Middle frontal gyrus (tissue), 1 donor: ENCODE measurements around the gene NOS1AP.

Experiments
- DNase-seq: peaks from one replicate; pipeline ENCODE4 v3.0.0-alpha.2; 2015; ENCODE audit warnings: low spot score; ENCODE audit errors: extremely low spot score

Gene NOS1AP

DNA sequence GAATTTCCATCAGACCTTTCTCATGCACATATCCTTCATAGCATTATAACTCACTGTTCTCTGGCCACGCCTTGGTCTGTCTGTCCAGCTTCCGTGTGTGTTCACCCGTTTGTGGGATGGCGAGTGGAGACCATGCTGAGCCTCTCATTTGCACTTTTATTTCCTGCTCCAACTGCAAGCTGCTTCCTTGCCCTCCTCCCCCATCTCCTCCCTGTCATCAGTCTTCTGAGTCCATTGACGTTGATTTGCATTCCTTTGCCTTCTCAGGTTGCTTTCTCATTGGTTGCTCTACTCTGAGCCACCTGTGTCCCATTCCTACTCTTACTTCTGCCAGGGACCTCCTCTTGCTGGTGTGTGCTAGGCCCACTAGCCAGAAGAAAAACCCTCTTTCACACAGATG is 146.4 kb downstream of the NOS1AP start:
- DNase-seq: no peak

DNA sequence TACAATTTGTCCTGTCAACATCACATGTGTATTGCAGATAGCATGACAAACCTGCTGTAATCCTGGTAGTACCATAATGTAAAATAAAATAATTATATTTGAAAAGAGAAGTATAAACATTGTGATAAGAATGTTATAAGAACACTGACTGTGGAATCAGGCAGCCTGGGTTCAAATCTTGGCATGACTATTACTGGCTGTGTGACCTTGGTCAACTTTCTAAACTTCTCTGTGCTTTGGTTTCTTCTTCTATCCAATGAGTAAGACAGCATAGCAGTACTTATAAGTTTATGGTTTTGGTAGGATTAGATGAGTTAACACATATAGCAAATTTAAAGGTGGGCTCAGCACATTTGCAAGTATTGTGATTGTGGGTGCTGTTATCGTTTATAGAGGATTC is 147.1 kb downstream of the NOS1AP start:
- DNase-seq: no peak

DNA sequence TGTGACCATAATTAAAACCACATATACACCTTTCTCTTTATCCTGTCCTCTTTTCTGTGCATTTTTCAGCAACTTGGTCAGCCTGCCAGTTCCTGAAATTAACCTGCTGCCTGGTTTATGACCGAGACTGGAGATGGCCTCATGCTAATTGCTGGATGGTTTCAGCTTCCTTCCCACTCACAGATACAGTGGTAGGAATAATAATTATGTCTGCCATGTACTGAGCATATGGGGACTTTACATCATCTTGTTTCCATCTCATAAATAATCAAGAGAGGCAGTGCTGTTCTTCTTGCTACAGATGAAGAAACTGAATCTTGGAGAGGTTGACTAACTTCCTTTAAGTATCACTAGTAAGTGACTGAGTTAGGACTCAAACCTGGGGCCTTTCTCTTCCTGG is 148.2 kb downstream of the NOS1AP start:
- DNase-seq: no peak

DNA sequence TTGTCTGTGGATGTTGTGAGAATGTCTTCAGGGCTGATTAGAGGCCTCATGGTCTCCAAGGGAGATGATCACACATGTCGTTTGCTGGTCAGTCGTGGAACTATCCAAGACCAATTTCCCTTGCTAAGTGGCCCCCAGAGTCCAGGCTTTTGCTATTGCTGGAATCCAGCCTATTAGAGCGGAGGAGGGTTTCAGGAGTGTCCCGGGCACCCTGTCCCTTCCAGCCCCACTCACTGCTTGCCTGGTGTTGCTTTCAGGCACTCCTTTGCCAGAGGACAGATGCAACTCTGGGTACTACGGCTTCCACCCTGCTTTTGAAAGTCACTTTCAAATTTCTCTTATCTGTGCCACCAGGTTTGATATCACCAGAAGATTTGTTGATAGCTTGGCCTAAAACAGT is 149.1 kb downstream of the NOS1AP start:
- no peak for DNase-seq

DNA sequence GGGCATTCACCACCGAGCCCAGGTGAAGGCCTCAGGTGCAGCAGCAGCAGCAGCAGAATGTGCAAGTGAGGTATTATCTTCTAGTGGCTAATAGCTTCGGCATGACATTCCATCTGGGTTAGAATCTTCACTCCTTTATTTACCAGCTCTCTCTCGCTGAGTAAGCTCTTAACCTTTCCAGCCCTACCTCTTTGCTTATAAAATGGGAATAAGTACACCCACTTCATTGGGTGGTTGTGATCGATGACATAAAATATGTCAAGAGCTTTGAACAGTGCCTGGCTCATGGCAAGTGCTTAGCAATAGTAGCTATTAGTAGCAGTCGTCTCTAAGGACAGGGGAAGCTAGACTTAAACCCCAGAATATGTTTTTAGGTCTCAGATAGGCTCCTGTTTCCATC is 149.5 kb downstream of the NOS1AP start:
- DNase-seq: no peak

DNA sequence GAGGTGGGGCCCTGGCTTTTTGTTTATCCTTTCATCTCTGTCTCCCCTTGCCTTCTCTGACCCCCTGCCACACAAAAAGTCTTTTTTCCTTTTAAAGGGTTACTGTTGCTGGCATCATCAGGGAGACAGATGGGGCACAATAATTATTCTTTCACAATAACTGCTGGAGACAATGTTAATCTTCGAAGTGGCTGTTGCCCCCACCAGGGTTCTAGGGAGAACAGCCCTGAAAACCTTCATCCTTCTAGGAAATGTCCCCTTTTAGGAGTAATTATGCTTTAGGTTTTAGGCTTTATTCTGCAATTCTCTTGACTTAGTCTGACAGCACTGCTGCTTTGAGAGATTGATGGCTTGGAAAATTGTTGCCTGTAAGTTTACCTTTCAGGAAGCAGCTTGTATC is 150.0 kb downstream of the NOS1AP start:
- DNase-seq: no peak

DNA sequence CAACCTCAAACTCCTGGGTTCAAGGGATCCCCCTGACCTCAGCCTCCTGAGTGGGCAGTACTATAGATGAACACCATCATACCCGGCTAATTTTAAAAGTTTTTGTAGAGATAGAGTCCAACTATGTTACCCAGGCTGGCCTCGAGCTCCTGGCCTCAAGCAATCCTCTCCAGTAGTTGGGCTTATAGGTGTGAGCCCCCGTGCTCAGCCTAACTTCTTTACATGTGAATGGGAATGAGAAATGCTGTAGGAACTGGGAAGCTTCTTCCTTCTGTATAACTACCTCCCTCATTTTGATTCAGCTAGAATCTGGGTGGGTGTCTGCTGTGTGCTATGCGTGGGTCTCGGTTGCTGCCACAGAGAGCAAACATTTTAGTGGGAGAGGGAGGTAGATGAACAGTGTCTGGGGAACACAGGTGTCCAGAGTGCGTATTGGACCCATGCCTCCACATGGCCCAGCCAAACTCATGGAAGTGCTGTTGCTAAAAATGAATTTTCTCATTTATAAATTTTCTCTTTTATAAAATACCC is 150.6 kb downstream of the NOS1AP start:
- no peak for DNase-seq

DNA sequence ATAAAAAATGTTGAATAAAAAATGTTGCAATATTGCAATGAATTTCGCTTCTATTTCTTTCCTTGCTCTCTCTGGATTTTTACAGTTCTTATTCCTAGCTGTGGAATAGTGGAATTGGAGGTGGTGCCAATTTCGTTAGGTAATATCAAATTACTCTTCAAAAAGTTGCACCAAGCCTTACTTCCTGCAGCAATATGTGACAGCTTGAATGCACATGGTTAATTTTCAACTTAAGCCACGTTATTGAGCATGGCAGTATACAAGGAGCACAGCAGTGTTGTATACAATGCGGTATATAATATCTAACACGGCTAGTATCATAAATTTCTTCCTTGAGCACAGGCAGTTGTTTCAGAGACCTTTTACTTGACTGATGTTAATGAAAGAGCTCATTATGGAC is 152.5 kb downstream of the NOS1AP start:
- no peak for DNase-seq

DNA sequence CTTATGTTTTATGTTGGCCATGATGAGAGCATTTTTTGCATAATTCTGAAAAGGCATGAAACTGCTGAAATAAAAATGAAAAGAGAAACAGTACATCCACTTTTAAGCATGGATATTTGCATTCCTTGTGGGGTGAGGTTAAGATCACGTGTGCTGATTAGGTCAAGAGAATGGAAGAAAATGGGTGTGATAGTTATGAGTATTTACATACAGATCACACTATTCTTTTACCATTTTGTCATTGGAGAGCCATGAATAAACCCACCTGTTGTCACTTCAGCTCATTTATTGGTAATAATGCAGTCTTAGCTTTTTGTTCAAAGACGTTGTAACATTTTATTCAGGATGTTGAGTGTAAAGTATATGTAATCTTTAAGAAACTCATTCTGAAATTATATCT is 153.2 kb downstream of the NOS1AP start:
- DNase-seq: no peak

DNA sequence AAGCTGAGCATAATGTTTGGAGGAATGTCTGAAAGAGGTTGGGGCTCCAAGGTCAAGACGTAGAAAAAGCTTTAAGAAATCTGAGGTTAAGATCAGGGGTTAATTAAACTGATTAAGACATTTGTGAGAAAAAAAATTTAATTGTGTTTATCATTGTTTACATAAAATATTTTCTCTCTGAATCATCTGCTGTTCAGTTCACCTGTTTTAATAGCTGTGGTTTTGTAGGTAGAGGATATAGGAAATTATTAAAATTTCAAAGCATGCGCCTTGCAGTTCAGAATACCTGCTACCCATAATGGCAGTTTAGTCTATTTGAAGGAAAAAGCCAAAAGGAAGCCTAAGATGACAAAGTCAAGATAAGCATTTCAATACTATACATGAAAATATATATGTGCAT is 154.0 kb downstream of the NOS1AP start:
- no peak for DNase-seq

DNA sequence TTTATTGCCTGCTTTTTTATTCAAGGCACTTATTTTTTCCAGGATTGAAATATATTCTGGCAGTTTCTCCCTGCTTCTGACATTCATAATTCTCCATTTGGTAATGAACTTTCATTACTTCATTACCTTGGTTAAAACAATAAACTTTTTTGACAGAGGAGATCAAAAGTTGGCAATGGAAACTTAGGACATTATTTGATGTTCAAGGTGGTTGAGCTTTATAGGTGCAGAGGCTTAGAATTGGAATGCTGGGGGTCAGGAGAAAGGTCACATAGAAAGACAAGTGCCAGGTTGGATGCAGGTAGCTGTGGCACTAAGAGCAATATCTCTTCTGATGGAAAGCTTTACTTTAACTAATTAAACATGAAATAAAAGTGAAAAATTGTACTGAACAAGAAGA is 154.8 kb downstream of the NOS1AP start:
- DNase-seq: no peak

DNA sequence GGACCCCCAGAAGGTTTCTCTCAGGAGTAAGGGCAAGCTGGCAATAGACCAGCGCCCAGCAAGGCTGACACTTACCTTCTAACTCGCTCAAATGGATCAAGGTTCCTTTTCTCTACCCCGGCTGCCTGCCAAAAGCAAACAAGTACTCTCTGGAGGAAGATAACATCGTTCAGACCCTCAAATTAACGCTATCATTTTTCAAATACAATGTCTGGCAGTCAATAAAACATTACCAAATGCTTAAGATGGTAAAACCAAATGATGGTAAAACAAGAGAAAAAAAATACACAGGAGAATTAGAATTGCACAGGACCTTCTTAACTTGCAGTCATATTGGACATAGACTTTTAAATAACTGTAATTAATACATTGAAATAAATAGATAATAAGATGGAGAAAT is 159.1 kb downstream of the NOS1AP start:
- no peak for DNase-seq

DNA sequence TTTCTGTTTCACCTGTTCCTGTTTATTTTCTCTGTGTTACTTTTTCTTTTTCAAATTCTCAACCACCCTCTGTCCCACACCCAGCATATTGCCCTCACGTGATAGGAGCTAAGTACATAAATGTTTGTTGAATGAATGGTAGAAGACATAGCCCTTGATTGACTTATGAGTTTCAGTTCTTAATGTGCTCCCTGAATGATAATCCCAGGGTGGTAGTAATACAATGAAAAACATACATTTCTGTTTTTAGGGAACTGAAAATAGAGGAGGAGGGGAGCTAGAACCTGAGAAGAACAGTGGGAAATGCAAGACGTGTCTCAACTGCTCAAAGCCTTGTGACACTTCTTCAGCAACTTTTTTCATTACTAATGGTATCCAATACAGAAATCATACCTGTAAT is 160.1 kb downstream of the NOS1AP start:
- DNase-seq: no peak

DNA sequence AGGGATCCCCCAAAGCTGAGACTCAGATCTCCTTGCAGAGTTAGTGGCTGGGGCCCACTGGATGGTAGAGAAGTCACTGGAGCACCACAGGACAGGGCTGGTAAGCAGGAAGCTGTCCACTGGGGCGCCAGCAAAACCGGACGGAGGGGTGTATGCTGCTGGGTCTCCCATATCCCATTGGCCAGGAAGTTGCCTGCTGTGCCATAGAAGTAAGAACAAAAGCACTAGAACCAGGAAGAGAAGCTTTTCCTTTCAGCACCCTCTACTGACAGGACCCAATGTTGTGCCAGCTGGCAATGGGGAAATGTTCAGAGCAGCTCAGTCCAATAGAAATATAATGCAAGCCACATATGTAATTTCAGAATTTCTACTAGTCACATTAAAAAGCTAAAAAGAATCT is 160.6 kb downstream of the NOS1AP start:
- DNase-seq: no peak

DNA sequence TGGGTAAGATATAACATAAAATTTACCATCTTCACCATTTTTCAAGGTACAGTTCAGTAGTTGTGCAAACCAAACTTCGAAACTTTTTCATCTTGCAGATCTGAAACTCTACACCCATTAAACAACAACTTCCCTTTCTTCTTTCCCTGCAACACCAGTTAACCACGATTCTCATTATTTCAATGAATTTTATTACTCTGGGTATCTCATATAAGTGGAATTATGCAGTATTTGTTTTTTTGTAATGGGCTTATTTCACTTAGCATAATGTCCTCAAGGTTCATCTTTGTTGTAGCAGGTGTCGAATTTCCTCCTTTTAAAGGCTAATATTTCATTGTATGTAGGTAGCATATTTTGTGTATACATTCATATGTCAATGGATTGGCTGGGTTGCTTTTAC is 161.0 kb downstream of the NOS1AP start:
- no peak for DNase-seq

DNA sequence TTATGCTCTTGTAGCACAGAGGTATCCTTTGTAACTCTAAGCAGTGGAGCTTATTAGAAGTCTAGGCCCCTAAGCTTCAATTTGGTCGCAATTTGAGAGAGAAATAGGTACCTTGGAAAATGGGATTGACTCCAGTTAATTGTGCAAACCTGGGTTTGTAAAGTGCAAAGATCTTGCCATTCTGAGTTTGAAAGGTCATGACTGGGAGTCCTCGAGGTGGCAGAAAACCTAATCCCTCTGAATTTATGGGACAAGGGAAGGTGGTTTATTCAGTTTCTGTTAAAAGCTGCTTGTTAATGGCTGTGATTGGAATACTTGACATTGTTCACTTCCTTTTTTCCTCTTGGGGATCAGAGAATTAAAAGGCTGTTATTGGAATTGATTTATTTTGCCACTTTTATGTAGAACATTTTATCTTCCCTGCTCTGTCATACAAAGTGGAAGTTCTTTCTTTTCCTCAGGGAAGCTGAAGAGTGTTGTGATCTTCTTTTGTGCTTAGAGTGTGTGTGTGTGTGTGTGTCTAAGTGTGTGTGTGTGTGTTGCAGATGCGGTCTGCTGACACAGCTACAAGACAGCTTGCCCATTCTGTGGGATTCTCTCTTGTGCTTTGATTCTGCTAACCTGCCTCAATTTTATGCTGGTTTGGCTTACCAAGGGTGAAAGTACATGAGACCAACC is 162.7 kb downstream of the NOS1AP start:
- no peak for DNase-seq

DNA sequence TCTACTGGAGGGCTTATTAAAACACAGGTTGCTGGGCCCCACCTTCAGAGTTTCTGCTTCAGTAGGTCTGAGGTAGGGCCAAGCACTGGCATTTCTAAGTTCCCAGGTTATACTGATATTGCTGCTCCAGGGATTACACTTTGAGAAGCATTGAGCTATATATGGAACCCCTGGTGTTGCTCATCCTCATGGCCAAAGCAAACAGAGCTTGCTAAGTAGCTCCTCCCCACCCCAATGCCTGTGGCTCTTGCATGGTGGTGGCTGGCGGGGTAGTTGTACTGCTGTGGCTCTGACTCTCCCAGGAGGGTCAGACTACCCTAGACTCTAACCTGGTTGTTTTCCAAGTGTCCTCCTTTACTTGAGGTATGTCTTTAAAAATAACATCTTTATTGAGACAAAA is 163.6 kb downstream of the NOS1AP start:
- DNase-seq: no peak

DNA sequence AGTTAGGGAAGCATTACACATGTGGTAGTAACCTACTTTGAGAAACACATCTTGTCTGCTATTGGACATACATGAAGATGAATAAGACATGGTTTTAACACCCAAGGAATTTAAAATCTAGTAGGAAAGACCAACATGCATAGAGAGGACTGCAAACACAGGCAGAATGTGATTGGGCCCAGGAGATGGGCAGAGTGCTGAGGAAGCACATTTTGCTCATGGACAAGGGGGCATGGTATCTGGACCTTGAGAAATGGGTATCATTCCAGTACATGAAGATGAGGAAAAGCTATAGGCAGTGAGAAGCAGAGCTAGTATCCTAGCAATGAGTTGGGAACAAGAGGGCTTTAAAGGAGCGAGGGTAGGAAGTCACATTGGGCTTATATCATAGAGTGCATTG is 164.4 kb downstream of the NOS1AP start:
- DNase-seq: no peak

DNA sequence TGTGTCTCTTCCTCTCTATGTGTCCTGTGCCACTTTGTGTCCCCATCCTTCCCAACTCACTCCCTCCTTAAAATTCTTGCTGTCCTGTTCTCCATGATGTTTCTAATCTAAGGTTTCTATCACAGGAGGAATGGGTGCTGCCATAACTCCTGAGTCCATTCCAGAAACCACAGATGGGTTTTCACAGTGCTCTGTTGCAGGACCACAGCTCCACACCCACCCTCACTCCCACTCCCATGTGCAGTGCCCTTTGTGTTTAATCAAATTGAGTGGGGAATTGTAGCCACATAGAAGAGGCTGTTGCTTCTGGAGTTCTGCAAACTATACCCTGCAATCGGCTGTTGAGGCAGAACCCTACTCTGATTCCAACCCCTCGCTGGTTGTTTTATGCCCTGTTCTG is 165.1 kb downstream of the NOS1AP start:
- DNase-seq: no peak

DNA sequence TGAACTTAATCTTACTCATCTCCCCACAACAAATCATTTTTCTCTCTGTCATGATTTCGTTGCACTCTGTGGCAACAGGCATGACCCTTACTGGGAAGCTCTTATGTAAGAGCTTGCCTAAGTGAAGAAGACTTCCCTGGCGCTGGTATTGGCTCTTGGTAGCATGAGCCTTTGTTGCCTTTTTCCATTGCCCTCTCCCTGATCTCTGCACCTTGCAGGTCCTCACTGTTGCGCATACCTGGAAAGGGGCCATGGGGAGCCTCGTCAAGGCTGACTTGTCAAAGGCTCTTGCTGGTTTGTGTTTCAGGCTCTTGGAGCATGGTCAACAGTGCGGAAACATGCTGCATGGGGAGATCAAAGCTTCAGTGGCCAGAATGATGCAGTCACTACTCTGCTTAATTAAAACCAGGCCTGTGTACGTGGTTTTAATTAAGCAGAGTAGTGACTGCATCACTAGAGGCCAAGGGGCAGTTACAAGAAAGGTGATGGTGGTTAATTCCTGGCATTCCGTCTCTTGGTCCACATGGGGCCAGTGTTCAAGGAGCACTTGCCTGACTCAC is 165.8 kb downstream of the NOS1AP start:
- DNase-seq: no peak

DNA sequence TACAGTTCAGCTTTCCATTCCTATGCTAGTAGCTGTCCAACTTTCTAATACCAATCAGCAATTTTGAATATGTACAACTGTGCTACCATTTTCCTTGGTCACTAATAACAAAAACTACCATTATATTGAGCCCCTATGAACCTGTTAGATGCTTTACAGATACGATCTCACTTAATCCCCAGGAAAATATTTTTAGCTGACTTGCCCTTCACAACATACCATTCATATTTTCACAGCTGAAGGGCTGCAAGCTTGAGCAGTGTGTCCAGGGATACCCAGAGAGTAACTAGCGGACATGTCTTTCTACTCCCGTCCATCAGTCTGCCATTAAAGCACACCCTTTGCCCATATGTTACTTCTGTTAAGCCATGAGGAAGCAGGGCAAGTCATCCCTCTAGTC is 166.7 kb downstream of the NOS1AP start:
- no peak for DNase-seq

DNA sequence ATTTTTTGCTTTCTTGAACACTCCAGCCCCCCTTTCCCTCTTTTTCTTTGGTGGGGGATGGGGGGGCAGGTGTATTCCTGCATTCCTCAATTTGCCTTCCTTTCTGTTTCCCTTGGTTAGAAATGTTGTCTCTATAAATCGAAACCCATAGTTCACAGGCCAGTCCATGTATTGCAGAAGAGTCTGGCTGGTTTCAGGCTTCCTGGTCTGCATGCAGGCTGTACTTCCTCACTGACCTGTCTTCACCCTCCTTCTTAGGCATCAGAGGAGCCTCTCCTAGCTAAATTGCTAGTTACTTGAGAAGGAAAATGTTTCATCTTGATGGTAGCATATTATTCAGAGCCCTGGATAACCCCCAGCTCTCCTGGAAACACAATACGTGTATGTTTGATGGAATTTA is 167.1 kb downstream of the NOS1AP start:
- DNase-seq: no peak

DNA sequence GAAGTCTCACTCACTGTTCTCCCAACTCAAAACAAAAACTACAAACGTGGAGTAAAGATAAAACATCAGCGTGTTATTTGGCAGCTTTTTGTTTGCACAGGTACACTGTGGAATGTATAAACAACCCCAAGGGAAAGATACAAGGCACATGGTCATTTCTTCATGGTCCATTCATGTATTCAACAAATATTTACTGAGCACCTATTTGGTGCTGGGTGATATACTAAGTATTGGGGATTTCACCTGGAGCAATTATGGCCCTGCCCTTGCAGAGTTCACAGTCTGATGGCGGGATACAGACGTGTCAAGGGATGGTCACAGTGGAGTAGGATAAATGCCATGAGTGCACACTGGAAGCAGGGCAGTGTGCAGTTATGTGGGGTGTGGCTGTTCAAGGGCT is 171.1 kb downstream of the NOS1AP start:
- no peak for DNase-seq
